IMR-90 (cell line): Measurements from ENCODE around the gene H1-8. TPM values are rescaled to one million over a fixed set of nuclear protein-coding genes. Genes with fewer than 3 reads are reported as not detected.

Source experiments
- ATAC-seq: fragments of 200-7000 bp; cut with Tn5 transposase; 2 replicates; pipeline ENCODE4 v1.9.1; 2020; ENCODE audit warnings: low read depth, mild to moderate bottlenecking, moderate library complexity
- BruUV-seq: library from RNA; stranded (reverse); fragments of 400-500 nt; replicated peaks from 2 replicates; lab custom pipeline; 2021; lab: Mats Ljungman, UMichigan
- CTCF ChIA-PET: fragments of 300-600 bp; formaldehyde crosslinking; extraction: SDS; loops from one replicate; lab custom pipeline; 2021; ENCODE audit warnings: antibody characterized with exemption; lab: Yijun Ruan, JAX
- POLR2A ChIA-PET: fragments of 300-600 bp; sonication (Branson Sonifier 250); formaldehyde crosslinking; loops from one replicate; lab custom pipeline; 2022; ENCODE audit warnings: antibody characterized with exemption; ENCODE audit not compliant: unreplicated experiment; lab: Charles Lee
- DNase-seq: peaks from one replicate; pipeline ENCODE4 v3.0.0; 2013
- H2AFZ ChIP-seq: replicated peaks from 2 replicates; pipeline ENCODE3; 2013; ENCODE audit warnings: low read length, mild to moderate bottlenecking; ENCODE audit not compliant: poor library complexity
- H2AK5ac ChIP-seq: 2 replicates; pipeline ENCODE4 v1.6.1; 2013; ENCODE audit warnings: low read depth, low read length, inconsistent platforms
- H2AK9ac ChIP-seq: replicated peaks from 2 replicates; pipeline ENCODE3; 2013; ENCODE audit warnings: mild to moderate bottlenecking, low read depth, low read length, moderate library complexity; ENCODE audit not compliant: poor library complexity
- H2BK120ac ChIP-seq: 2 replicates; pipeline ENCODE4 v1.6.1; 2013; ENCODE audit warnings: low read depth, low read length, inconsistent platforms
- H2BK15ac ChIP-seq: 3 replicates; pipeline ENCODE4 v1.6.1; 2013; ENCODE audit warnings: low read depth, low read length, inconsistent platforms
- H2BK20ac ChIP-seq: 2 replicates; pipeline ENCODE4 v1.6.1; 2013; ENCODE audit warnings: low read depth, mild to moderate bottlenecking, inconsistent platforms, low read length, moderate library complexity
- H2BK5ac ChIP-seq: 2 replicates; pipeline ENCODE4 v1.6.1; 2013; ENCODE audit warnings: mild to moderate bottlenecking, low read depth, low read length, inconsistent platforms; ENCODE audit not compliant: poor library complexity, severe bottlenecking
- H3K14ac ChIP-seq: replicated peaks from 2 replicates; pipeline ENCODE4 v1.6.1; 2013; ENCODE audit warnings: low read depth, low read length, inconsistent platforms
- H3K18ac ChIP-seq: 2 replicates; pipeline ENCODE4 v1.6.1; 2013; ENCODE audit warnings: low read depth, low read length, control low read depth
- H3K23ac ChIP-seq: 2 replicates; pipeline ENCODE4 v1.6.1; 2013; ENCODE audit warnings: low read depth, low read length, inconsistent platforms
- H3K27ac ChIP-seq: 2 replicates; pipeline ENCODE4 v1.5.1; 2013; ENCODE audit warnings: mild to moderate bottlenecking, control low read depth, low read length; ENCODE audit not compliant: insufficient read depth
- H3K27me3 ChIP-seq: 2 replicates; pipeline ENCODE4 v1.6.1; 2013; ENCODE audit warnings: low read length; ENCODE audit not compliant: control insufficient read depth, insufficient read depth
- H3K36me3 ChIP-seq: 2 replicates; pipeline ENCODE4 v1.6.1; 2013; ENCODE audit warnings: low read length, mixed read lengths; ENCODE audit not compliant: control insufficient read depth, insufficient read depth
- H3K4ac ChIP-seq: 2 replicates; pipeline ENCODE4 v1.6.1; 2013; ENCODE audit warnings: low read depth, low read length, inconsistent platforms
- H3K4me1 ChIP-seq: 2 replicates; pipeline ENCODE4 v1.6.1; 2013; ENCODE audit warnings: low read length, mixed read lengths; ENCODE audit not compliant: control insufficient read depth, insufficient read depth
- H3K4me2 ChIP-seq: 2 replicates; pipeline ENCODE4 v1.6.1; 2013; ENCODE audit warnings: low read depth, mild to moderate bottlenecking, control low read depth, low read length, moderate library complexity
- H3K4me3 ChIP-seq: 2 replicates; pipeline ENCODE4 v1.5.1; 2013; ENCODE audit warnings: low read depth, mild to moderate bottlenecking, control low read depth, low read length, moderate library complexity; ENCODE audit not compliant: insufficient read depth
- H3K56ac ChIP-seq: 2 replicates; pipeline ENCODE4 v1.6.1; 2013; ENCODE audit warnings: low read length, inconsistent platforms; ENCODE audit not compliant: insufficient read depth; ENCODE audit errors: extremely low read depth
- H3K79me1 ChIP-seq, 2 experiments: 2 replicates each; pipeline ENCODE4 v1.6.1; 2013; ENCODE audit warnings: low read length in 2 of 2, inconsistent platforms in 1 of 2, low read depth in 1 of 2
- H3K9ac ChIP-seq: 2 replicates; pipeline ENCODE4 v1.6.1; 2013; ENCODE audit warnings: low read depth, low read length, control low read depth
- H3K9me1 ChIP-seq: 2 replicates; pipeline ENCODE4 v1.6.1; 2013; ENCODE audit warnings: low read length, inconsistent platforms; ENCODE audit not compliant: insufficient read depth
- H3K9me3 ChIP-seq: 2 replicates; pipeline ENCODE4 v1.6.1; 2013; ENCODE audit warnings: low read length; ENCODE audit not compliant: control insufficient read depth, insufficient read depth
- H4K20me1 ChIP-seq: 2 replicates; pipeline ENCODE4 v1.6.1; 2013; ENCODE audit warnings: low read length, inconsistent platforms; ENCODE audit not compliant: insufficient read depth
- H4K5ac ChIP-seq: 2 replicates; pipeline ENCODE4 v1.6.1; 2013; ENCODE audit warnings: mild to moderate bottlenecking, low read depth, low read length, control low read depth
- H4K8ac ChIP-seq, 2 experiments: 2 replicates each; pipeline ENCODE4 v1.6.1; 2013; ENCODE audit warnings: low read depth in 2 of 2, low read length in 2 of 2, control low read depth in 1 of 2, inconsistent platforms in 1 of 2
- H4K91ac ChIP-seq: 2 replicates; pipeline ENCODE4 v1.6.1; 2013; ENCODE audit warnings: low read depth, low read length, inconsistent platforms; ENCODE audit not compliant: insufficient read depth
- BHLHE40 ChIP-seq: fragments of 150-350 bp; IDR thresholded peaks from 2 replicates; pipeline ENCODE4 v1.6.1; 2016; ENCODE audit warnings: mild to moderate bottlenecking, low read depth, low read length
- CEBPB ChIP-seq: IDR thresholded peaks from 2 replicates; pipeline ENCODE4 v1.6.1; 2012; ENCODE audit warnings: low read depth, low read length, improper control_type of control experiment
- CHD1 ChIP-seq: IDR thresholded peaks from 2 replicates; pipeline ENCODE4 v1.6.1; 2012; ENCODE audit warnings: low read depth, low read length, improper control_type of control experiment
- CTCF ChIP-seq: conservative IDR thresholded peaks from 2 replicates; pipeline ENCODE4 v1.5.1; 2012; ENCODE audit warnings: mild to moderate bottlenecking, low read depth, low read length, improper control_type of control experiment
- FOS ChIP-seq: fragments of 150-350 bp; IDR thresholded peaks from 2 replicates; pipeline ENCODE4 v1.6.1; 2016; ENCODE audit warnings: low read depth, low read length
- MAFK ChIP-seq: IDR thresholded peaks from 2 replicates; pipeline ENCODE4 v1.6.1; 2012; ENCODE audit warnings: low read depth, low read length, improper control_type of control experiment
- MAZ ChIP-seq: IDR thresholded peaks from 2 replicates; pipeline ENCODE4 v1.6.1; 2012; ENCODE audit warnings: low read depth, mild to moderate bottlenecking, low read length, improper control_type of control experiment, moderate library complexity, borderline replicate concordance
- MXI1 ChIP-seq: IDR thresholded peaks from 2 replicates; pipeline ENCODE4 v1.6.1; 2012; ENCODE audit warnings: low read depth, mild to moderate bottlenecking, low read length, moderate library complexity, borderline replicate concordance
- NFE2L2 ChIP-seq: fragments of 150-350 bp; IDR thresholded peaks from 2 replicates; pipeline ENCODE4 v1.6.1; 2016; ENCODE audit warnings: low read depth, mild to moderate bottlenecking, low read length
- POLR2A ChIP-seq: IDR thresholded peaks from 2 replicates; pipeline ENCODE4 v1.6.1; 2012; ENCODE audit warnings: mild to moderate bottlenecking, low read depth, low read length
- RAD21 ChIP-seq: IDR thresholded peaks from 2 replicates; pipeline ENCODE4 v1.6.1; 2012; ENCODE audit warnings: low read length, improper control_type of control experiment
- RCOR1 ChIP-seq: IDR thresholded peaks from 2 replicates; pipeline ENCODE4 v1.6.1; 2012; ENCODE audit warnings: mild to moderate bottlenecking, low read length, improper control_type of control experiment; ENCODE audit not compliant: insufficient replicate concordance
- RFX5 ChIP-seq: IDR thresholded peaks from 2 replicates; pipeline ENCODE4 v1.8.0; 2012; ENCODE audit warnings: low read depth, mild to moderate bottlenecking, low read length, moderate library complexity
- SMC3 ChIP-seq: fragments of 150-350 bp; IDR thresholded peaks from 2 replicates; pipeline ENCODE4 v1.6.1; 2016; ENCODE audit warnings: low read depth, mild to moderate bottlenecking, antibody characterized with exemption, low read length, moderate library complexity
- USF2 ChIP-seq: fragments of 150-350 bp; IDR thresholded peaks from 2 replicates; pipeline ENCODE4 v1.6.1; 2017; ENCODE audit warnings: mild to moderate bottlenecking, antibody characterized with exemption, low read length, low read depth
- WGBS, 2 experiments: methylation state at CpG; one replicate each; pipeline versions ENCODE4 v1.1.5 to v1.1.7; 2013; ENCODE audit warnings: missing lambda C conversion rate in 2 of 2; ENCODE audit not compliant: insufficient read length in 1 of 2; ENCODE audit errors: extremely low coverage in 2 of 2; 5-methylcytosine and 5-hydroxymethylcytosine counted together
- dilution Hi-C: fragments of 300-500 bp; cut with HindIII; formaldehyde crosslinking; loops from one replicate; pipeline ENCODE4 v1.14.3; 2018; ENCODE audit warnings: low sequenced_read_pairs; ENCODE audit not compliant: unreplicated experiment
- in situ Hi-C: fragments of 300-500 bp; cut with MboI; formaldehyde crosslinking; loops from 3 replicates; pipeline ENCODE4 v1.14.3; 2019; ENCODE audit warnings: low sequenced_read_pairs, inconsistent platforms, mixed read lengths
- intact Hi-C: fragments of 100-400 bp; cut with micrococcal nuclease; formaldehyde crosslinking; loops from 2 replicates; pipeline ENCODE4 v1.10.0; 2022
- polyA plus RNA-seq, 3 experiments: library from polyadenylated mRNA; depleted of rRNA; stranded (reverse); fragments of >200 nt; gene quantifications; 2 replicates each; pipeline ENCODE4 v1.2.3, GENCODE V29; 2012; ENCODE audit warnings: low replicate concordance in 1 of 3
- total RNA-seq: library from RNA; depleted of rRNA; stranded (reverse); fragments of >200 nt; gene quantifications from 2 replicates; pipeline ENCODE4 v1.2.3, GENCODE V29; 2012
- TF ChIP-seq, protein P1 (sequence below): fragments of 150-350 bp; IDR thresholded peaks from 2 replicates; pipeline ENCODE4 v1.6.1; 2016; ENCODE audit warnings: low read depth, mild to moderate bottlenecking, low read length, moderate library complexity, borderline replicate concordance

The H1-8 gene
- total and polyA plus RNA-seq, 2 of the 4 experiments (the other 2 are of a cell fraction): not detected

DNA sequence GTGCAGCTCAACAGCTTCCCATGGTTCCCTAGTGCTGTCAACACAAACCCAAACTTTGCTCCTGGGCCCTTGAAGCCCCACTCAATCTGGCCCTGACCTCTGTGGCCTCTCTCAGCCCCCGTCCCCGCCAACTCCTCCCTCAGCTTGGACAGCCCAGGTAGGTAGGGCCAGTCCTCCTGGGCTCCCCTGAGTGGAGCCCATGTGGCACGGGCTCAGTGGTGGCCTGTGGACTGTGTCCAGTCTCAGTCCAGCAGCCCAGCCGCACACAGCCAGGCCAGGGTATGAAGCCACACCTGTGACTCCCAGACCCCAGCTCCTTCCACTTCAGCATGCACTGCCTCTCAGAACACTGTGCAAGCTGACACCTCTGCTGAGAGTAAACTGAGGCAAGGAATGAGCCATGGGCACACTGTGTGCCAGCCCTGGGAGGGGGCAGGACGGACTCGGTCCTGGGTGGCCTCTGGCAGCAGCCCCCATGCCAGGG lies 52.0 kb downstream of the H1-8 start:
- no peak for ATAC-seq
- H2BK120ac ChIP-seq: peak overlapping the region; percentile 93

More for the DNA sequence above, 52.0 kb downstream of the H1-8 start:
- POLR2A ChIA-PET: no interaction called here
- 97% methylated on average over 5 of the region's 6 CpGs; no CpG with 5 or more reads in 1 of the 2 experiments for WGBS, 2 experiments
- Histone ChIP-seq H3K9ac (no peak overlapping the region), H3K4me3 (no peak overlapping the region), H4K91ac (peak overlapping the region; percentile 95; the same call in 1 of the 2 replicates), H2AK9ac (no peak overlapping the region), H3K79me1 (peaks cover 27 to 92% of the 10 kb centered on the region in 2 experiments; a peak in 3 of 4 replicates), H3K27me3 (no peaks in the 10 kb centered on the region), H4K8ac (peak overlapping the region; percentile 65 to 99; a peak in 2 of 4 replicates), H3K9me1 (peaks cover 29% of the 10 kb centered on the region), H2AK5ac (peak overlapping the region; percentile 98), H4K5ac (no peak overlapping the region), H2BK20ac (peak overlapping the region; percentile 42; the same call in 1 of the 2 replicates), H3K56ac (no peak overlapping the region), H3K27ac (no peak overlapping the region), H4K20me1 (peaks cover 3% of the 10 kb centered on the region; the same call in 1 of the 2 replicates), H3K18ac (no peak overlapping the region), H2BK5ac (peak overlapping the region; percentile 26), H3K36me3 (no peaks in the 10 kb centered on the region), H3K23ac (no peak overlapping the region), H3K9me3 (no peaks in the 10 kb centered on the region), H2AFZ (no peak overlapping the region), H3K14ac (no peak overlapping the region), H3K4ac (peak overlapping the region; percentile 98), H3K4me1 (peaks cover 54% of the 10 kb centered on the region), H2BK15ac (no peak overlapping the region; the same call in 2 of the 3 replicates), H3K4me2 (no peak overlapping the region)
- dilution Hi-C loops: no loop called here
- TF ChIP-seq CTCF (no peak), SMC3 (no peak), RFX5 (no peak), MAFK (no peak), NFE2L2 (no peak), MAZ (no peak), MXI1 (no peak), RAD21 (no peak), FOS (no peak), RCOR1 (no peak), CEBPB (no peak), CHD1 (no peak), POLR2A (no peak), BHLHE40 (no peak), USF2 (no peak)
- TF ChIP-seq, protein P1, sequence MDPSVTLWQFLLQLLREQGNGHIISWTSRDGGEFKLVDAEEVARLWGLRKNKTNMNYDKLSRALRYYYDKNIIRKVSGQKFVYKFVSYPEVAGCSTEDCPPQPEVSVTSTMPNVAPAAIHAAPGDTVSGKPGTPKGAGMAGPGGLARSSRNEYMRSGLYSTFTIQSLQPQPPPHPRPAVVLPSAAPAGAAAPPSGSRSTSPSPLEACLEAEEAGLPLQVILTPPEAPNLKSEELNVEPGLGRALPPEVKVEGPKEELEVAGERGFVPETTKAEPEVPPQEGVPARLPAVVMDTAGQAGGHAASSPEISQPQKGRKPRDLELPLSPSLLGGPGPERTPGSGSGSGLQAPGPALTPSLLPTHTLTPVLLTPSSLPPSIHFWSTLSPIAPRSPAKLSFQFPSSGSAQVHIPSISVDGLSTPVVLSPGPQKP: no peak
- no TSS peak for BruUV-seq
- CTCF ChIA-PET: interaction anchor here (0.9 kb wide), 1 partner anchor 33 kb away, joined by 3 read pairs; no protein-coding TSS in a partner anchor
- intact Hi-C loops: loop anchor here (5.0 kb wide), 1 partner anchor 153 kb away; the partner anchor contains the start of gene IFT122
- DNase-seq: no peak
- in situ Hi-C loops: no loop called here
